K562 (cell line): ENCODE data around the gene GJA9. TPM values are rescaled to one million over a fixed set of nuclear protein-coding genes. Genes with fewer than 3 reads are reported as not detected.

ENCODE experiments used
- ETV6 ChIP-seq, 3 experiments: fragments of 150-350 bp in 1 of 3; sonication (generic) in 1 of 3; formaldehyde crosslinking in 1 of 3; IDR thresholded peaks; 2 replicates each; pipeline versions ENCODE4 v1.6.1 to v1.8.0; 2014 to 2022; ENCODE audit warnings: borderline replicate concordance in 2 of 3, low read depth in 2 of 3, antibody characterized with exemption in 1 of 3, low read length in 1 of 3, mild to moderate bottlenecking in 1 of 3, missing genetic modification reagents in 1 of 3
- FOXA3 ChIP-seq, 2 experiments: fragments of 450-650 bp in 1 of 2; sonication (generic) in 1 of 2; formaldehyde crosslinking; IDR thresholded peaks in 1 of 2; conservative IDR thresholded peaks in 1 of 2; 2 replicates each; pipeline versions ENCODE4 v1.4.0 to v1.8.0; 2020 to 2022; ENCODE audit warnings: mild to moderate bottlenecking in 2 of 2, missing genetic modification reagents in 1 of 2
- JUN ChIP-seq, 2 experiments: sonication (generic) in 1 of 2; formaldehyde crosslinking in 1 of 2; IDR thresholded peaks; 2 replicates each; pipeline versions ENCODE4 v1.6.1 to v1.8.0; 2012 to 2022; ENCODE audit warnings: borderline replicate concordance in 2 of 2, mild to moderate bottlenecking in 2 of 2, improper control_type of control experiment in 1 of 2, low read depth in 1 of 2, low read length in 1 of 2, missing genetic modification reagents in 1 of 2
- KDM5B ChIP-seq: fragments of 200-600 bp; sonication (generic); IDR thresholded peaks from 2 replicates; pipeline ENCODE4 v1.6.1; 2012; ENCODE audit warnings: low read depth, mild to moderate bottlenecking, moderate library complexity, low read length, control low read depth, inconsistent platforms; ENCODE audit not compliant: insufficient replicate concordance
- KLF13 ChIP-seq: fragments of 450-650 bp; IDR thresholded peaks from 2 replicates; pipeline ENCODE4 v1.6.1; 2016; ENCODE audit warnings: missing genetic modification characterization, low read depth, mild to moderate bottlenecking, missing compliant biosample characterization, moderate library complexity, borderline replicate concordance
- MNT ChIP-seq, 2 experiments: fragments of 450-650 bp; conservative IDR thresholded peaks; 2 replicates each; pipeline ENCODE4 v1.6.1; 2017; ENCODE audit warnings: mild to moderate bottlenecking in 2 of 2, moderate library complexity in 2 of 2
- RBM14 ChIP-seq: fragments of 200-400 bp; formaldehyde crosslinking; IDR thresholded peaks from 2 replicates; pipeline ENCODE4 v1.6.1; 2018; ENCODE audit warnings: low read depth, mild to moderate bottlenecking, low read length, moderate library complexity, borderline replicate concordance; ENCODE audit not compliant: insufficient read depth
- RUNX1 ChIP-seq: sonication (generic); IDR thresholded peaks from 2 replicates; pipeline ENCODE4 v1.6.1; 2016; ENCODE audit warnings: antibody characterized with exemption, low read depth
- ZBTB9 ChIP-seq: fragments of 450-650 bp; formaldehyde crosslinking; IDR thresholded peaks from 2 replicates; pipeline ENCODE4 v1.4.0; 2020; ENCODE audit warnings: mild to moderate bottlenecking, moderate library complexity
- polyA plus RNA-seq, 8 experiments: library from polyadenylated mRNA; depleted of rRNA in 4 of 8; stranded (reverse) in 5 of 8; unstranded in 3 of 8; fragments of >200 nt; fragmentation: Nextera tagmentation in 2 of 8; fragmentation: Illumina TruSeq in 1 of 8; extraction: Ambion mirVana in 2 of 8; extraction: Trizol in 1 of 8; gene quantifications; 2 replicates each; pipeline versions ENCODE4 v1.2.1 to v1.2.3, GENCODE V29; 2011 to 2014; ENCODE audit warnings: inconsistent platforms in 1 of 8, missing spikeins in 1 of 8
- total RNA-seq, 7 experiments: library from RNA; depleted of rRNA in 6 of 7; stranded (reverse); fragments of >200 nt in 6 of 7; fragmentation: Illumina TruSeq in 2 of 7; extraction: Trizol in 2 of 7; gene quantifications; 2 replicates each; pipeline versions ENCODE4 v1.2.1 to v1.2.3, GENCODE V29; 2011 to 2021; ENCODE audit warnings: low replicate concordance in 1 of 7
- TF ChIP-seq, protein P1 (sequence below): sonication (generic); formaldehyde crosslinking; IDR thresholded peaks from 2 replicates; pipeline ENCODE4 v1.8.0; 2022; ENCODE audit warnings: mild to moderate bottlenecking, missing genetic modification reagents
- TF ChIP-seq, protein P2 (sequence below): sonication (generic); formaldehyde crosslinking; IDR thresholded peaks from 2 replicates; pipeline ENCODE4 v1.8.0; 2022; ENCODE audit warnings: missing genetic modification reagents, mild to moderate bottlenecking, moderate library complexity, borderline replicate concordance
- TF ChIP-seq, protein P3 (sequence below): fragments of 250-450 bp; sonication (Bioruptor Pico); IDR thresholded peaks from 2 replicates; pipeline ENCODE4 v1.4.0; 2020; ENCODE audit warnings: mild to moderate bottlenecking

Gene GJA9
- total and polyA plus RNA-seq, 9 of the 15 experiments (the other 6 are each of a cell fraction or from before 2014, with no cell fraction given): not detected

GRCh38 chr1:38858833-38859560, 22.4 kb downstream of the GJA9 start (continued):
- TF ChIP-seq, protein P1, sequence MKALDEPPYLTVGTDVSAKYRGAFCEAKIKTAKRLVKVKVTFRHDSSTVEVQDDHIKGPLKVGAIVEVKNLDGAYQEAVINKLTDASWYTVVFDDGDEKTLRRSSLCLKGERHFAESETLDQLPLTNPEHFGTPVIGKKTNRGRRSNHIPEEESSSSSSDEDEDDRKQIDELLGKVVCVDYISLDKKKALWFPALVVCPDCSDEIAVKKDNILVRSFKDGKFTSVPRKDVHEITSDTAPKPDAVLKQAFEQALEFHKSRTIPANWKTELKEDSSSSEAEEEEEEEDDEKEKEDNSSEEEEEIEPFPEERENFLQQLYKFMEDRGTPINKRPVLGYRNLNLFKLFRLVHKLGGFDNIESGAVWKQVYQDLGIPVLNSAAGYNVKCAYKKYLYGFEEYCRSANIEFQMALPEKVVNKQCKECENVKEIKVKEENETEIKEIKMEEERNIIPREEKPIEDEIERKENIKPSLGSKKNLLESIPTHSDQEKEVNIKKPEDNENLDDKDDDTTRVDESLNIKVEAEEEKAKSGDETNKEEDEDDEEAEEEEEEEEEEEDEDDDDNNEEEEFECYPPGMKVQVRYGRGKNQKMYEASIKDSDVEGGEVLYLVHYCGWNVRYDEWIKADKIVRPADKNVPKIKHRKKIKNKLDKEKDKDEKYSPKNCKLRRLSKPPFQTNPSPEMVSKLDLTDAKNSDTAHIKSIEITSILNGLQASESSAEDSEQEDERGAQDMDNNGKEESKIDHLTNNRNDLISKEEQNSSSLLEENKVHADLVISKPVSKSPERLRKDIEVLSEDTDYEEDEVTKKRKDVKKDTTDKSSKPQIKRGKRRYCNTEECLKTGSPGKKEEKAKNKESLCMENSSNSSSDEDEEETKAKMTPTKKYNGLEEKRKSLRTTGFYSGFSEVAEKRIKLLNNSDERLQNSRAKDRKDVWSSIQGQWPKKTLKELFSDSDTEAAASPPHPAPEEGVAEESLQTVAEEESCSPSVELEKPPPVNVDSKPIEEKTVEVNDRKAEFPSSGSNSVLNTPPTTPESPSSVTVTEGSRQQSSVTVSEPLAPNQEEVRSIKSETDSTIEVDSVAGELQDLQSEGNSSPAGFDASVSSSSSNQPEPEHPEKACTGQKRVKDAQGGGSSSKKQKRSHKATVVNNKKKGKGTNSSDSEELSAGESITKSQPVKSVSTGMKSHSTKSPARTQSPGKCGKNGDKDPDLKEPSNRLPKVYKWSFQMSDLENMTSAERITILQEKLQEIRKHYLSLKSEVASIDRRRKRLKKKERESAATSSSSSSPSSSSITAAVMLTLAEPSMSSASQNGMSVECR (CRISPR knock-in tag): peak; percentile 60; the same call in 1 of the 2 replicates
- TF ChIP-seq ETV6 (IDR thresholded peaks at IDR 0.05; ENCODE audit: borderline replicate concordance in 1 of 2, low read depth in 2 of 2, low read length in 1 of 2) (no peak), ETV6 (CRISPR knock-in tag; IDR thresholded peaks at IDR 0.05; ENCODE audit: borderline replicate concordance) (no peak), KDM5B (peak; percentile 3), FOXA3 (CRISPR knock-in tag; conservative IDR thresholded peaks at IDR 0.05 in 1 of 2, IDR thresholded peaks at IDR 0.05 in 1 of 2) (peak in 1 of 2 experiments; percentile 26; a peak in 1 of 4 replicates), ZBTB9 (0 out of 2 replicates have a peak, but pooled peaks have one; percentile 21), JUN (IDR thresholded peaks at IDR 0.05; ENCODE audit: borderline replicate concordance, low read depth, low read length) (no peak), JUN (CRISPR knock-in tag; IDR thresholded peaks at IDR 0.05; ENCODE audit: borderline replicate concordance) (peak; percentile 29; the same call in 1 of the 2 replicates), RBM14 (0 out of 2 replicates have a peak, but pooled peaks have one; percentile 49), MNT (conservative IDR thresholded peaks at IDR 0.05) (peak in 1 of 2 experiments; percentile 11; a peak in 1 of 4 replicates), RUNX1 (0 out of 2 replicates have a peak, but pooled peaks have one; percentile 55), KLF13 (tag) (peak; percentile 35; the same call in 1 of the 2 replicates)
- TF ChIP-seq, protein P2, sequence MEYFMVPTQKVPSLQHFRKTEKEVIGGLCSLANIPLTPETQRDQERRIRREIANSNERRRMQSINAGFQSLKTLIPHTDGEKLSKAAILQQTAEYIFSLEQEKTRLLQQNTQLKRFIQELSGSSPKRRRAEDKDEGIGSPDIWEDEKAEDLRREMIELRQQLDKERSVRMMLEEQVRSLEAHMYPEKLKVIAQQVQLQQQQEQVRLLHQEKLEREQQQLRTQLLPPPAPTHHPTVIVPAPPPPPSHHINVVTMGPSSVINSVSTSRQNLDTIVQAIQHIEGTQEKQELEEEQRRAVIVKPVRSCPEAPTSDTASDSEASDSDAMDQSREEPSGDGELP (CRISPR knock-in tag): peak; percentile 55; the same call in 1 of the 2 replicates
- TF ChIP-seq, protein P3, sequence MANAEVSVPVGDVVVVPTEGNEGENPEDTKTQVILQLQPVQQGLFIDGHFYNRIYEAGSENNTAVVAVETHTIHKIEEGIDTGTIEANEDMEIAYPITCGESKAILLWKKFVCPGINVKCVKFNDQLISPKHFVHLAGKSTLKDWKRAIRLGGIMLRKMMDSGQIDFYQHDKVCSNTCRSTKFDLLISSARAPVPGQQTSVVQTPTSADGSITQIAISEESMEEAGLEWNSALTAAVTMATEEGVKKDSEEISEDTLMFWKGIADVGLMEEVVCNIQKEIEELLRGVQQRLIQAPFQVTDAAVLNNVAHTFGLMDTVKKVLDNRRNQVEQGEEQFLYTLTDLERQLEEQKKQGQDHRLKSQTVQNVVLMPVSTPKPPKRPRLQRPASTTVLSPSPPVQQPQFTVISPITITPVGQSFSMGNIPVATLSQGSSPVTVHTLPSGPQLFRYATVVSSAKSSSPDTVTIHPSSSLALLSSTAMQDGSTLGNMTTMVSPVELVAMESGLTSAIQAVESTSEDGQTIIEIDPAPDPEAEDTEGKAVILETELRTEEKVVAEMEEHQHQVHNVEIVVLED (CRISPR knock-in tag): peak; percentile 29; the same call in 1 of the 2 replicates
